IMR-90 (cell line): ENCODE results near the gene TUBGCP3. TPM values are rescaled to one million over a fixed set of nuclear protein-coding genes. Genes with fewer than 3 reads are reported as not detected.

ENCODE experiments used
- ATAC-seq: fragments of 200-7000 bp; cut with Tn5 transposase; 2 replicates; pipeline ENCODE4 v1.9.1; 2020; ENCODE audit warnings: low read depth, mild to moderate bottlenecking, moderate library complexity
- BruUV-seq: library from RNA; stranded (reverse); fragments of 400-500 nt; replicated peaks from 2 replicates; lab custom pipeline; 2021; lab: Mats Ljungman, UMichigan
- CTCF ChIA-PET: fragments of 300-600 bp; formaldehyde crosslinking; extraction: SDS; loops from one replicate; lab custom pipeline; 2021; ENCODE audit warnings: antibody characterized with exemption; lab: Yijun Ruan, JAX
- POLR2A ChIA-PET: fragments of 300-600 bp; sonication (Branson Sonifier 250); formaldehyde crosslinking; loops from one replicate; lab custom pipeline; 2022; ENCODE audit warnings: antibody characterized with exemption; ENCODE audit not compliant: unreplicated experiment; lab: Charles Lee
- DNase-seq: peaks from one replicate; pipeline ENCODE4 v3.0.0; 2013
- H2AFZ ChIP-seq: replicated peaks from 2 replicates; pipeline ENCODE3; 2013; ENCODE audit warnings: low read length, mild to moderate bottlenecking; ENCODE audit not compliant: poor library complexity
- H2AK5ac ChIP-seq: 2 replicates; pipeline ENCODE4 v1.6.1; 2013; ENCODE audit warnings: low read depth, low read length, inconsistent platforms
- H2AK9ac ChIP-seq: replicated peaks from 2 replicates; pipeline ENCODE3; 2013; ENCODE audit warnings: mild to moderate bottlenecking, low read depth, low read length, moderate library complexity; ENCODE audit not compliant: poor library complexity
- H2BK120ac ChIP-seq: 2 replicates; pipeline ENCODE4 v1.6.1; 2013; ENCODE audit warnings: low read depth, low read length, inconsistent platforms
- H2BK15ac ChIP-seq: 3 replicates; pipeline ENCODE4 v1.6.1; 2013; ENCODE audit warnings: low read depth, low read length, inconsistent platforms
- H2BK20ac ChIP-seq: 2 replicates; pipeline ENCODE4 v1.6.1; 2013; ENCODE audit warnings: low read depth, mild to moderate bottlenecking, inconsistent platforms, low read length, moderate library complexity
- H2BK5ac ChIP-seq: 2 replicates; pipeline ENCODE4 v1.6.1; 2013; ENCODE audit warnings: mild to moderate bottlenecking, low read depth, low read length, inconsistent platforms; ENCODE audit not compliant: poor library complexity, severe bottlenecking
- H3K14ac ChIP-seq: replicated peaks from 2 replicates; pipeline ENCODE4 v1.6.1; 2013; ENCODE audit warnings: low read depth, low read length, inconsistent platforms
- H3K18ac ChIP-seq: 2 replicates; pipeline ENCODE4 v1.6.1; 2013; ENCODE audit warnings: low read depth, low read length, control low read depth
- H3K23ac ChIP-seq: 2 replicates; pipeline ENCODE4 v1.6.1; 2013; ENCODE audit warnings: low read depth, low read length, inconsistent platforms
- H3K27ac ChIP-seq: 2 replicates; pipeline ENCODE4 v1.5.1; 2013; ENCODE audit warnings: mild to moderate bottlenecking, control low read depth, low read length; ENCODE audit not compliant: insufficient read depth
- H3K27me3 ChIP-seq: 2 replicates; pipeline ENCODE4 v1.6.1; 2013; ENCODE audit warnings: low read length; ENCODE audit not compliant: control insufficient read depth, insufficient read depth
- H3K36me3 ChIP-seq: 2 replicates; pipeline ENCODE4 v1.6.1; 2013; ENCODE audit warnings: low read length, mixed read lengths; ENCODE audit not compliant: control insufficient read depth, insufficient read depth
- H3K4ac ChIP-seq: 2 replicates; pipeline ENCODE4 v1.6.1; 2013; ENCODE audit warnings: low read depth, low read length, inconsistent platforms
- H3K4me1 ChIP-seq: 2 replicates; pipeline ENCODE4 v1.6.1; 2013; ENCODE audit warnings: low read length, mixed read lengths; ENCODE audit not compliant: control insufficient read depth, insufficient read depth
- H3K4me2 ChIP-seq: 2 replicates; pipeline ENCODE4 v1.6.1; 2013; ENCODE audit warnings: low read depth, mild to moderate bottlenecking, control low read depth, low read length, moderate library complexity
- H3K4me3 ChIP-seq: 2 replicates; pipeline ENCODE4 v1.5.1; 2013; ENCODE audit warnings: low read depth, mild to moderate bottlenecking, control low read depth, low read length, moderate library complexity; ENCODE audit not compliant: insufficient read depth
- H3K56ac ChIP-seq: 2 replicates; pipeline ENCODE4 v1.6.1; 2013; ENCODE audit warnings: low read length, inconsistent platforms; ENCODE audit not compliant: insufficient read depth; ENCODE audit errors: extremely low read depth
- H3K79me1 ChIP-seq, 2 experiments: 2 replicates each; pipeline ENCODE4 v1.6.1; 2013; ENCODE audit warnings: low read length in 2 of 2, inconsistent platforms in 1 of 2, low read depth in 1 of 2
- H3K9ac ChIP-seq: 2 replicates; pipeline ENCODE4 v1.6.1; 2013; ENCODE audit warnings: low read depth, low read length, control low read depth
- H3K9me1 ChIP-seq: 2 replicates; pipeline ENCODE4 v1.6.1; 2013; ENCODE audit warnings: low read length, inconsistent platforms; ENCODE audit not compliant: insufficient read depth
- H3K9me3 ChIP-seq: 2 replicates; pipeline ENCODE4 v1.6.1; 2013; ENCODE audit warnings: low read length; ENCODE audit not compliant: control insufficient read depth, insufficient read depth
- H4K20me1 ChIP-seq: 2 replicates; pipeline ENCODE4 v1.6.1; 2013; ENCODE audit warnings: low read length, inconsistent platforms; ENCODE audit not compliant: insufficient read depth
- H4K5ac ChIP-seq: 2 replicates; pipeline ENCODE4 v1.6.1; 2013; ENCODE audit warnings: mild to moderate bottlenecking, low read depth, low read length, control low read depth
- H4K8ac ChIP-seq, 2 experiments: 2 replicates each; pipeline ENCODE4 v1.6.1; 2013; ENCODE audit warnings: low read depth in 2 of 2, low read length in 2 of 2, control low read depth in 1 of 2, inconsistent platforms in 1 of 2
- H4K91ac ChIP-seq: 2 replicates; pipeline ENCODE4 v1.6.1; 2013; ENCODE audit warnings: low read depth, low read length, inconsistent platforms; ENCODE audit not compliant: insufficient read depth
- BHLHE40 ChIP-seq: fragments of 150-350 bp; IDR thresholded peaks from 2 replicates; pipeline ENCODE4 v1.6.1; 2016; ENCODE audit warnings: mild to moderate bottlenecking, low read depth, low read length
- CEBPB ChIP-seq: IDR thresholded peaks from 2 replicates; pipeline ENCODE4 v1.6.1; 2012; ENCODE audit warnings: low read depth, low read length, improper control_type of control experiment
- CHD1 ChIP-seq: IDR thresholded peaks from 2 replicates; pipeline ENCODE4 v1.6.1; 2012; ENCODE audit warnings: low read depth, low read length, improper control_type of control experiment
- CTCF ChIP-seq: conservative IDR thresholded peaks from 2 replicates; pipeline ENCODE4 v1.5.1; 2012; ENCODE audit warnings: mild to moderate bottlenecking, low read depth, low read length, improper control_type of control experiment
- ELK1 ChIP-seq: fragments of 150-350 bp; IDR thresholded peaks from 2 replicates; pipeline ENCODE4 v1.6.1; 2016; ENCODE audit warnings: low read depth, mild to moderate bottlenecking, low read length, moderate library complexity, borderline replicate concordance
- FOS ChIP-seq: fragments of 150-350 bp; IDR thresholded peaks from 2 replicates; pipeline ENCODE4 v1.6.1; 2016; ENCODE audit warnings: low read depth, low read length
- MXI1 ChIP-seq: IDR thresholded peaks from 2 replicates; pipeline ENCODE4 v1.6.1; 2012; ENCODE audit warnings: low read depth, mild to moderate bottlenecking, low read length, moderate library complexity, borderline replicate concordance
- NFE2L2 ChIP-seq: fragments of 150-350 bp; IDR thresholded peaks from 2 replicates; pipeline ENCODE4 v1.6.1; 2016; ENCODE audit warnings: low read depth, mild to moderate bottlenecking, low read length
- USF2 ChIP-seq: fragments of 150-350 bp; IDR thresholded peaks from 2 replicates; pipeline ENCODE4 v1.6.1; 2017; ENCODE audit warnings: mild to moderate bottlenecking, antibody characterized with exemption, low read length, low read depth
- WGBS, 2 experiments: methylation state at CpG; one replicate each; pipeline versions ENCODE4 v1.1.5 to v1.1.7; 2013; ENCODE audit warnings: missing lambda C conversion rate in 2 of 2; ENCODE audit not compliant: insufficient read length in 1 of 2; ENCODE audit errors: extremely low coverage in 2 of 2; 5-methylcytosine and 5-hydroxymethylcytosine counted together
- dilution Hi-C: fragments of 300-500 bp; cut with HindIII; formaldehyde crosslinking; loops from one replicate; pipeline ENCODE4 v1.14.3; 2018; ENCODE audit warnings: low sequenced_read_pairs; ENCODE audit not compliant: unreplicated experiment
- in situ Hi-C: fragments of 300-500 bp; cut with MboI; formaldehyde crosslinking; loops from 3 replicates; pipeline ENCODE4 v1.14.3; 2019; ENCODE audit warnings: low sequenced_read_pairs, inconsistent platforms, mixed read lengths
- intact Hi-C: fragments of 100-400 bp; cut with micrococcal nuclease; formaldehyde crosslinking; loops from 2 replicates; pipeline ENCODE4 v1.10.0; 2022
- polyA plus RNA-seq, 3 experiments: library from polyadenylated mRNA; depleted of rRNA; stranded (reverse); fragments of >200 nt; gene quantifications; 2 replicates each; pipeline ENCODE4 v1.2.3, GENCODE V29; 2012; ENCODE audit warnings: low replicate concordance in 1 of 3
- total RNA-seq: library from RNA; depleted of rRNA; stranded (reverse); fragments of >200 nt; gene quantifications from 2 replicates; pipeline ENCODE4 v1.2.3, GENCODE V29; 2012

Gene TUBGCP3
- total and polyA plus RNA-seq, 2 of the 4 experiments (the other 2 are of a cell fraction): 16.0 to 17.8 TPM

DNA sequence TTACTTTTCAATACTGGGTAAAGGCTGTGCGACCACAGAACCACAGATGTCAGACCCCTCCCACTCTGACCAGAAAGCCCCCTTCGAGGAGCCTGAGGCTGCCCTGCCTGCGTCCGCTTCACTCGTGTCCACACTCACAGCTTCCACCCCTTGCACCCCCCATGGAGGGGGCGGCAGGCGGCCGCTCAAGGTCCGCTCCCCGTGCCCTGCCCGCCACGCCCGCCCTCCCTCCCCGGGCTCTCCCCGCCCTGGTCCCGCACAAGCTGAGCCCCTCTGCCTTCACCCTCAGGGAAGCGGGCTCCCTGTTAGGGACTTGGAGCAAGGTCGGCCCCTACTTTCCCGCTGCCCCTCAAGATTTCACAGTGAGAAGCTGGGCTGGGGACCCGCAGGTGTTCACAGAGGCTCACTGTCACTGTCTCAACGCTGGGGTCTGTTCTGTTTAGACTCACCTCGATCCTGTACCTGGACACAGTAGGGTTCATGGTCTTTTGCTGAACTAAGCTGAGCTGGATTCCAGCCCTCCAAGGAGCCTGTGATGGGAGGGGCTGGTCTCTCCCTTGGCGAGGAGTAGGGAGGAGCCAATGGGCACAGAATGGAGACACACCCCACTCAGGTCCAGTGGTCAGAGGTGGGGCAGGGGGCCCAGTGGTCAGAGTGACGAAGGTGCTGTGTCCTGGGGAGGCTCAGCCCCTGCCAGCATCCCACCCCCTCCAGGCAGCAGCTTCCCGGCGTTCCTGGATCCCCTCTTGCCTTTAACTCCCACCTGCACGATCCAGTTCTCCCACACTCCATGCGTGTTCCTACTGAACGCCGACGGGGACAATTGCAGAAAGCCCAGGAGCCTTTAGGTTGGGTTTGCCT lies 142.3 kb downstream of the TUBGCP3 start (continued):
- TF ChIP-seq CEBPB: no peak

DNA sequence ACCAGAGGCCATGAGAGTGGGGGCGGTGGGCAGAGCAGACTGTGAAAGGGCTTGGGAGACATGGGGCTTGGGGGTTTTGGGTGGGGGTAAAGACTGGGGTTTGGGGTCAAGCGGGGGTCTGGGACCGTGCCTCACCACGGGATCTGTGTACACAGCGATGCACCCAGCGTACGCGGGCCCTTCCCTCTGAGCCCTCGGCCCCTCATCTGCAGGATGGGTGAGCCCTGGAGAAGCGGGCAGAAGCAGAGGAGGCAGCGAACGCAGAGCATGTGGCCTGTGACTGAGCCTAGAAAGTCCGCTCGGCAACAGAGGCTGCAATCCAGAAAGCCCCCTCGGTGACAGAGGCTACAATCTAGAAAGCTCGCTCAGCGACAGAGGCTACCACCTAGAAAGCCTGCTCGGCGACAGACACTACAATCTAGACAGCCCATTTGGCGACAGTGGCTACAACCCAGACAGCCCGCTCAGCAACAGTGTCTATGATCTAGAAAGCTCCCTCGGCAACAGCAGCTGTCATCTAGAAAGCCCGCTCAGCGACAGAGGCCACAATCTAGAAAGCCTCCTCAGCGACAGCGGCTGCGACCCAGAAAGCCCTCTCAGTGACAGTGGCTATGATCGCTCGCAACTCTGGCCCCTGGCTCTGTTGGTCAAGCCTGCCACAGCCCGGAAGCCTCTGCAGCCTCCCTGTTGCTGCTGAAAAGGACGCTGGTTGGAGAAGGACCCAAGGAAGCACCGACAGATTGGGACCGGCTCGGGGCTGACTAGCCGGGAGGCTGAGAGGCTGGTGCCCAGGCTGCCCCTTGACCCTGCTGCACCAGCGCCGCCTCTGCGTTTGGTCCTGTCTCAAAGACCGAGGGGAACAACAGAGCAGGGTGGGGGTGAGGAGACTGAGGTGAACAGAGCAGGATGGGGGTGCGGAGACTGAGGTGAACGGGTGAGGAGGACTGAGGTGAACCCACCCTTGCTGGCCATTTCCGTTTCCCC lies 143.2 kb downstream of the TUBGCP3 start:
- Histone ChIP-seq H2AFZ (no peak overlapping the region), H3K27me3 (peaks cover 9% of the 10 kb centered on the region), H3K14ac (no peak overlapping the region), H3K18ac (no peak overlapping the region), H3K4me2 (no peak overlapping the region), H4K91ac (no peak overlapping the region), H3K4me3 (no peak overlapping the region), H2BK5ac (no peak overlapping the region), H2BK15ac (no peak overlapping the region), H2AK5ac (no peak overlapping the region), H2AK9ac (no peak overlapping the region), H2BK20ac (no peak overlapping the region), H3K56ac (no peak overlapping the region), H3K23ac (no peak overlapping the region), H4K20me1 (no peaks in the 10 kb centered on the region), H4K8ac (no peak overlapping the region), H2BK120ac (no peak overlapping the region), H3K9me3 (no peaks in the 10 kb centered on the region), H3K36me3 (no peaks in the 10 kb centered on the region), H3K27ac (no peak overlapping the region), H3K79me1 (no peaks in the 10 kb centered on the region), H3K4ac (no peak overlapping the region), H4K5ac (no peak overlapping the region), H3K9ac (no peak overlapping the region), H3K4me1 (no peaks in the 10 kb centered on the region), H3K9me1 (no peaks in the 10 kb centered on the region)
- dilution Hi-C loops: no loop called here
- BruUV-seq: no TSS peak
- WGBS, 2 experiments: 78% methylated on average over 11 of the region's 42 CpGs; no CpG with 5 or more reads in 1 of the 2 experiments
- intact Hi-C loops: loop anchor here (1.0 to 10.0 kb wide), 2 partner anchors 970 to 1380 kb away; no protein-coding TSS in a partner anchor
- CTCF ChIA-PET: interaction anchor here (1.1 to 2.1 kb wide), 2 partner anchors 430 to 970 kb away, joined by 3 to 11 read pairs; no protein-coding TSS in a partner anchor
- no peak for ATAC-seq
- POLR2A ChIA-PET: no interaction called here
- no peak for DNase-seq
- in situ Hi-C loops: loop anchor here (5.0 kb wide), 1 partner anchor 972 kb away; no protein-coding TSS in a partner anchor
- TF ChIP-seq MXI1 (no peak), CHD1 (no peak), NFE2L2 (no peak), FOS (no peak), USF2 (no peak), BHLHE40 (no peak), CTCF (no peak), ELK1 (no peak)
